Type B pancreatic cell (in vitro differentiated cells): Measurements from ENCODE around the gene VIL1. TPM values are rescaled to one million over a fixed set of nuclear protein-coding genes. Genes with fewer than 3 reads are reported as not detected.

Experiments
- DNase-seq: peaks from one replicate; pipeline ENCODE4 v3.0.0; 2021; ENCODE audit warnings: mixed read lengths; ENCODE audit not compliant: unreplicated experiment; ENCODE audit errors: extremely low spot score
- H3K27ac Mint-ChIP-seq: 2 replicates; pipeline ENCODE4 v1.8.0; 2021; ENCODE audit warnings: mild to moderate bottlenecking, mixed read lengths
- H3K27me3 Mint-ChIP-seq: 2 replicates; pipeline ENCODE4 v1.8.0; 2021; ENCODE audit warnings: mixed read lengths
- H3K36me3 Mint-ChIP-seq: 2 replicates; pipeline ENCODE4 v1.8.0; 2021; ENCODE audit warnings: mixed read lengths
- H3K4me1 Mint-ChIP-seq: one replicate; pipeline ENCODE4 v1.8.0; 2021; ENCODE audit warnings: mixed read lengths; ENCODE audit not compliant: unreplicated experiment
- H3K4me3 Mint-ChIP-seq: 2 replicates; pipeline ENCODE4 v1.8.0; 2021; ENCODE audit warnings: mild to moderate bottlenecking, mixed read lengths
- H3K9me3 Mint-ChIP-seq: 2 replicates; pipeline ENCODE4 v1.8.0; 2021; ENCODE audit warnings: mixed read lengths
- CTCF ChIP-seq: fragments of 200-600 bp; sonication (generic); conservative IDR thresholded peaks from 2 replicates; pipeline ENCODE4 v1.5.0; 2021; ENCODE audit warnings: antibody characterized with exemption, mild to moderate bottlenecking
- total RNA-seq: library from RNA; stranded (reverse); gene quantifications from 2 replicates; pipeline ENCODE4 v1.2.1, GENCODE V29; 2021; ENCODE audit warnings: low replicate concordance

Gene VIL1
- total RNA-seq, 1 donor from 2014 or later = 64.6 TPM

GRCh38 chr2:218405086-218405745 is 13.7 kb upstream of the VIL1 start:
- Mint-ChIP-seq H3K4me1 (peaks cover 19% of the 10 kb centered on the region), H3K9me3 (no peaks in the 10 kb centered on the region), H3K4me3 (peak overlapping the region; percentile 83), H3K27me3 (no peaks in the 10 kb centered on the region), H3K36me3 (peaks cover 7% of the 10 kb centered on the region), H3K27ac (peak overlapping the region; percentile 95)
- TF ChIP-seq CTCF = no peak
- DNase-seq = no peak

GRCh38 chr2:218405746-218406208 is 13.1 kb upstream of the VIL1 start:
- Mint-ChIP-seq H3K27ac (peak overlapping the region; percentile 95), H3K36me3 (peaks cover 7% of the 10 kb centered on the region), H3K9me3 (no peaks in the 10 kb centered on the region), H3K27me3 (no peaks in the 10 kb centered on the region), H3K4me1 (peaks cover 19% of the 10 kb centered on the region), H3K4me3 (peak overlapping the region; percentile 83)
- DNase-seq = no peak
- TF ChIP-seq CTCF = no peak

GRCh38 chr2:218406209-218406948 is 12.5 kb upstream of the VIL1 start:
- Mint-ChIP-seq H3K9me3 (no peaks in the 10 kb centered on the region), H3K27me3 (no peaks in the 10 kb centered on the region), H3K4me3 (peak overlapping the region; percentile 89), H3K36me3 (peaks cover 7% of the 10 kb centered on the region), H3K4me1 (peaks cover 19% of the 10 kb centered on the region), H3K27ac (peak overlapping the region; percentile 95)
- peak; percentile 97 for DNase-seq
- TF ChIP-seq CTCF = peak; percentile 80

- Mint-ChIP-seq H3K4me1 (peaks cover 19% of the 10 kb centered on the region), H3K4me3 (peak overlapping the region; percentile 89), H3K9me3 (no peaks in the 10 kb centered on the region), H3K27ac (peak overlapping the region; percentile 94), H3K27me3 (no peaks in the 10 kb centered on the region), H3K36me3 (peaks cover 7% of the 10 kb centered on the region)
- DNase-seq = no peak
- no peak for TF ChIP-seq CTCF
Measured at GRCh38 chr2:218406949-218407618, 11.8 kb upstream of the VIL1 start.

- Mint-ChIP-seq H3K4me3 (no peak overlapping the region), H3K9me3 (no peaks in the 10 kb centered on the region), H3K4me1 (peaks cover 19% of the 10 kb centered on the region), H3K27ac (peak overlapping the region; percentile 94), H3K36me3 (peaks cover 7% of the 10 kb centered on the region), H3K27me3 (no peaks in the 10 kb centered on the region)
- no peak for DNase-seq
- no peak for TF ChIP-seq CTCF
Measured at GRCh38 chr2:218407717-218408116, 11.2 kb upstream of the VIL1 start.
